Muscle of leg (tissue), 11 donors: ENCODE data around the gene PLEK. TPM values are rescaled to one million over a fixed set of nuclear protein-coding genes. Genes with fewer than 3 reads are reported as not detected.
A peak's percentile ranks its signal among the peaks of the same experiment; 100 is the strongest.
"Not testable (repeated sequence)": the region's sequence is repeated elsewhere in the genome, so short reads cannot be mapped to it uniquely, and the experiment has no call there.

Experiments used
- DNase-seq: peaks from one replicate; pipeline ENCODE4 v3.0.0; 2013
- H3K27ac ChIP-seq: one replicate; pipeline ENCODE4 v1.5.1; 2013; ENCODE audit warnings: mild to moderate bottlenecking, low read length, control low read depth
- H3K27me3 ChIP-seq: one replicate; pipeline ENCODE4 v1.6.1; 2013; ENCODE audit warnings: low read length; ENCODE audit not compliant: control insufficient read depth, insufficient read depth
- H3K36me3 ChIP-seq: one replicate; pipeline ENCODE4 v1.6.1; 2013; ENCODE audit warnings: low read length; ENCODE audit not compliant: control insufficient read depth, insufficient read depth
- H3K4me1 ChIP-seq: one replicate; pipeline ENCODE4 v1.6.1; 2013; ENCODE audit warnings: low read length; ENCODE audit not compliant: control insufficient read depth, insufficient read depth
- H3K4me3 ChIP-seq: one replicate; pipeline ENCODE4 v1.5.1; 2013; ENCODE audit warnings: low read length, control low read depth
- H3K9me3 ChIP-seq: replicated peaks from 2 replicates; pipeline ENCODE4 v1.6.1; 2013; ENCODE audit warnings: low read depth, low read length; ENCODE audit not compliant: control insufficient read depth
- WGBS: methylation state at CpG from one replicate; pipeline ENCODE4 v1.1.5; 2013; ENCODE audit warnings: missing lambda C conversion rate; ENCODE audit not compliant: insufficient coverage; 5-methylcytosine and 5-hydroxymethylcytosine counted together
- polyA plus RNA-seq, 8 donors: library from polyadenylated mRNA; unstranded; fragments of 120-200 nt; gene quantifications; one replicate each; pipeline versions ENCODE4 v1.2.1 to v1.2.3, GENCODE V29; 2013; ENCODE audit warnings: inconsistent platforms in 1 of 8, low replicate concordance in 1 of 8; ENCODE audit not compliant: insufficient read length in 8 of 8, insufficient read depth in 1 of 8
- total RNA-seq: library from RNA; stranded (reverse); fragments of 120-200 nt; gene quantifications from one replicate; pipeline ENCODE4 v1.2.4, GENCODE V29; 2013

Gene PLEK
- total and polyA plus RNA-seq, 9 donors = 4.4 to 7.6 (median 5.4) TPM

- no peaks in the 10 kb centered on the region for H3K4me1 ChIP-seq
- no peaks in the 10 kb centered on the region for H3K9me3 ChIP-seq
- DNase-seq = peak; percentile 59
- peaks cover 4% of the 10 kb centered on the region for H3K27me3 ChIP-seq
- H3K27ac ChIP-seq = no peak overlapping the region
- H3K4me3 ChIP-seq = no peak overlapping the region
- H3K36me3 ChIP-seq = no peaks in the 10 kb centered on the region
Observed at GRCh38 chr2:68390586-68390985, 25.5 kb downstream of the PLEK start.

- no peak overlapping the region for H3K27ac ChIP-seq
- no peak overlapping the region for H3K4me3 ChIP-seq
- no peaks in the 10 kb centered on the region for H3K4me1 ChIP-seq
- H3K36me3 ChIP-seq = no peaks in the 10 kb centered on the region
- peaks cover 4% of the 10 kb centered on the region for H3K27me3 ChIP-seq
- H3K9me3 ChIP-seq = no peaks in the 10 kb centered on the region
- DNase-seq = peak; percentile 57
- WGBS = 86% methylated on average over 1 of the region's 2 CpGs
Observed at GRCh38 chr2:68391099-68391498, 26.0 kb downstream of the PLEK start.

- Histone ChIP-seq H3K27me3 (peaks cover 4% of the 10 kb centered on the region), H3K27ac (no peak overlapping the region), H3K4me1 (no peaks in the 10 kb centered on the region), H3K36me3 (no peaks in the 10 kb centered on the region), H3K9me3 (no peaks in the 10 kb centered on the region), H3K4me3 (no peak overlapping the region)
- no peak for DNase-seq
- WGBS = 14% methylated on average over 1 of the region's 2 CpGs
Observed at GRCh38 chr2:68391869-68392268, 26.8 kb downstream of the PLEK start.

- H3K27ac ChIP-seq = no peak overlapping the region
- no peaks in the 10 kb centered on the region for H3K4me1 ChIP-seq
- no peak for DNase-seq
- no CpG with 5 or more reads among the region's 4 CpGs for WGBS
- no peaks in the 10 kb centered on the region for H3K9me3 ChIP-seq
- H3K27me3 ChIP-seq = no peaks in the 10 kb centered on the region
- H3K36me3 ChIP-seq = no peaks in the 10 kb centered on the region
- no peak overlapping the region for H3K4me3 ChIP-seq
Observed at GRCh38 chr2:68396093-68396492, 31.0 kb downstream of the PLEK start.

- not testable (repeated sequence) for DNase-seq, H3K27ac ChIP-seq, H3K4me3 ChIP-seq, H3K4me1 ChIP-seq, H3K36me3 ChIP-seq, H3K9me3 ChIP-seq, H3K27me3 ChIP-seq
- WGBS = no CpG with 5 or more reads among the region's 3 CpGs
Observed at GRCh38 chr2:68397704-68398263, 32.7 kb downstream of the PLEK start.

- no peak overlapping the region for H3K4me3 ChIP-seq
- H3K36me3 ChIP-seq = no peaks in the 10 kb centered on the region
- H3K4me1 ChIP-seq = no peaks in the 10 kb centered on the region
- H3K27me3 ChIP-seq = peaks cover 8% of the 10 kb centered on the region
- no peak overlapping the region for H3K27ac ChIP-seq
- H3K9me3 ChIP-seq = no peaks in the 10 kb centered on the region
- 86% methylated on average over 2 of the region's 4 CpGs for whole genome bisulfite sequencing
- no peak for DNase-seq
Observed at GRCh38 chr2:68403199-68403644, 38.1 kb downstream of the PLEK start.

- WGBS = no CpG with 5 or more reads among the region's 2 CpGs
Observed at GRCh38 chr2:68404164-68404563, 39.1 kb downstream of the PLEK start.

GRCh38 chr2:68404893-68405799, 40.1 kb downstream of the PLEK start:
- H3K36me3 ChIP-seq = no peaks in the 10 kb centered on the region
- DNase-seq = no peak
- H3K27ac ChIP-seq = no peak overlapping the region
- H3K27me3 ChIP-seq = peaks cover 8% of the 10 kb centered on the region
- no peaks in the 10 kb centered on the region for H3K9me3 ChIP-seq
- no peaks in the 10 kb centered on the region for H3K4me1 ChIP-seq
- no peak overlapping the region for H3K4me3 ChIP-seq
- 72% methylated on average over 16 of the region's 19 CpGs for WGBS

More at GRCh38 chr2:68404164-68404563, 39.1 kb downstream of the PLEK start:
- H3K27me3 ChIP-seq = peaks cover 8% of the 10 kb centered on the region
- H3K4me1 ChIP-seq = no peaks in the 10 kb centered on the region
- H3K36me3 ChIP-seq = no peaks in the 10 kb centered on the region
- H3K27ac ChIP-seq = no peak overlapping the region
- no peak for DNase-seq
- H3K4me3 ChIP-seq = no peak overlapping the region
- H3K9me3 ChIP-seq = no peaks in the 10 kb centered on the region

- no peaks in the 10 kb centered on the region for H3K9me3 ChIP-seq
- DNase-seq = no peak
- no peaks in the 10 kb centered on the region for H3K27me3 ChIP-seq
- no CpG with 5 or more reads among the region's 4 CpGs for WGBS
- no peaks in the 10 kb centered on the region for H3K4me1 ChIP-seq
- no peak overlapping the region for H3K27ac ChIP-seq
- no peak overlapping the region for H3K4me3 ChIP-seq
- H3K36me3 ChIP-seq = no peaks in the 10 kb centered on the region
Observed at GRCh38 chr2:68411397-68412126, 46.5 kb downstream of the PLEK start.

- DNase-seq = no peak
- H3K4me1 ChIP-seq = no peaks in the 10 kb centered on the region
- H3K27ac ChIP-seq = no peak overlapping the region
- no peaks in the 10 kb centered on the region for H3K27me3 ChIP-seq
- no peaks in the 10 kb centered on the region for H3K9me3 ChIP-seq
- WGBS = 57% methylated on average over 1 of the region's 4 CpGs
- no peaks in the 10 kb centered on the region for H3K36me3 ChIP-seq
- H3K4me3 ChIP-seq = no peak overlapping the region
Observed at GRCh38 chr2:68412127-68412819, 47.2 kb downstream of the PLEK start.
